ENCODE data around the gene TMC7. TPM values are rescaled to one million over a fixed set of nuclear protein-coding genes. Genes with fewer than 3 reads are reported as not detected.

TMC7 gene
- total RNA-seq, 1 donor from 2014 or later = 0.23 TPM

GRCh38 chr16:19098173-19098572 is 114.4 kb downstream of the TMC7 start:
- no peak for DNase-seq (ENCODE audit: low read depth)
- H3K4me3 ChIP-seq (ENCODE audit: low read depth, low read length) = no peak overlapping the region
- no peak for TF ChIP-seq CTCF (conservative IDR thresholded peaks at IDR 0.05; ENCODE audit: low read depth, low read length)

- no peak for DNase-seq (ENCODE audit: low read depth)
- no peak overlapping the region for H3K4me3 ChIP-seq (ENCODE audit: low read depth, low read length)
- no peak for TF ChIP-seq CTCF (conservative IDR thresholded peaks at IDR 0.05; ENCODE audit: low read depth, low read length)
Observed at GRCh38 chr16:19102187-19102872, 118.6 kb downstream of the TMC7 start.

GRCh38 chr16:19104607-19105006 is 120.9 kb downstream of the TMC7 start:
- TF ChIP-seq CTCF (conservative IDR thresholded peaks at IDR 0.05; ENCODE audit: low read depth, low read length) = no peak
- DNase-seq (ENCODE audit: low read depth) = no peak
- H3K4me3 ChIP-seq (ENCODE audit: low read depth, low read length) = no peak overlapping the region

GRCh38 chr16:19105131-19105530 is 121.4 kb downstream of the TMC7 start:
- DNase-seq (ENCODE audit: low read depth) = no peak
- TF ChIP-seq CTCF (conservative IDR thresholded peaks at IDR 0.05; ENCODE audit: low read depth, low read length) = no peak
- no peak overlapping the region for H3K4me3 ChIP-seq (ENCODE audit: low read depth, low read length)

GRCh38 chr16:19105891-19106624 is 122.3 kb downstream of the TMC7 start:
- H3K4me3 ChIP-seq (ENCODE audit: low read depth, low read length) = no peak overlapping the region
- TF ChIP-seq CTCF (conservative IDR thresholded peaks at IDR 0.05; ENCODE audit: low read depth, low read length) = no peak
- DNase-seq (ENCODE audit: low read depth) = no peak

GRCh38 chr16:19106625-19107020 is 122.9 kb downstream of the TMC7 start:
- no peak overlapping the region for H3K4me3 ChIP-seq (ENCODE audit: low read depth, low read length)
- DNase-seq (ENCODE audit: low read depth) = no peak
- TF ChIP-seq CTCF (conservative IDR thresholded peaks at IDR 0.05; ENCODE audit: low read depth, low read length) = no peak
